Epithelial cell of proximal tubule (primary cell): ENCODE results near the gene RORC. TPM values are rescaled to one million over a fixed set of nuclear protein-coding genes. Genes with fewer than 3 reads are reported as not detected.

Experiments used
- DNase-seq: peaks from one replicate; pipeline ENCODE4 v3.0.0-alpha.2; 2011; ENCODE audit warnings: low read depth
- H3K4me3 ChIP-seq: 2 replicates; pipeline ENCODE4 v1.5.1; 2011; ENCODE audit warnings: low read depth, mild to moderate bottlenecking, low read length
- total RNA-seq: library from RNA; depleted of rRNA; stranded (reverse); fragments of >200 nt; gene quantifications from 2 replicates; pipeline ENCODE4 v1.2.3, GENCODE V29; 2015
- TF ChIP-seq, protein P1 (sequence below): conservative IDR thresholded peaks from 2 replicates; pipeline ENCODE4 v1.5.1; 2012; ENCODE audit warnings: low read depth, mild to moderate bottlenecking, low read length

Gene RORC
- total RNA-seq, 1 donor from 2014 or later, result not detected

DNA sequence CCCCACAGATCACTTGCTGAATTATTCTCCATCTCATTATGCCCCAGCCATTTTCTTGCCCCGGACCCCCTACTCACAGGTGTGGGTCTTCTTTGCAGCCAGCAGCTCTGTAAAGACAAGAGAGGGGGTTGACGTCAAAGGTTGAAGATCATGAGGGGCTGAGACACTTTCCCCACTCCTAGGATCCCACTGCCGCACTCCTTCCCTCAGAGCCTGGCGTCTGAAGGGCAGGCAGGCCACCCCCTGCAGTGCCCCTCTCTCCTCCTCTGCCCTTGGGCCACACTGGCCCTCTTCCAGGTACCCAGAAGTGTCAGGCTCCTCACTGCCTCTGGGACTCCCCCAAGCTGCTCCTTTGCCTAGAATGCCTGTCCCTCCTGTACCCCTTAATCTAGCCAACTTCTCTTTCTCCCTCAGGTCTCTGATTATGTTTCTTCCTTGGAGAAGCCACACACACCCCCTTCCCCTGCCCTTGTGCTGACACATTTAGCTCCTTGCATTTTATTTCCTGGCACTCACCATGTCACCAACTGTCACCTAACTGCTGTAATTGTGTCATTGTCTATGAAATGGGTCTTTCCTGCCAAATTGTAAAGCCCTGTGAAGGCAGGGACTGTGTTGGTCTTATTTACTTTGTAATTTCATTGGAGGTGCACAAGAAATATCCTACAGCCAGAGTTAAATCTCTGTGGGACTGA lies 2.1 kb downstream of the RORC start:
- TF ChIP-seq, protein P1, sequence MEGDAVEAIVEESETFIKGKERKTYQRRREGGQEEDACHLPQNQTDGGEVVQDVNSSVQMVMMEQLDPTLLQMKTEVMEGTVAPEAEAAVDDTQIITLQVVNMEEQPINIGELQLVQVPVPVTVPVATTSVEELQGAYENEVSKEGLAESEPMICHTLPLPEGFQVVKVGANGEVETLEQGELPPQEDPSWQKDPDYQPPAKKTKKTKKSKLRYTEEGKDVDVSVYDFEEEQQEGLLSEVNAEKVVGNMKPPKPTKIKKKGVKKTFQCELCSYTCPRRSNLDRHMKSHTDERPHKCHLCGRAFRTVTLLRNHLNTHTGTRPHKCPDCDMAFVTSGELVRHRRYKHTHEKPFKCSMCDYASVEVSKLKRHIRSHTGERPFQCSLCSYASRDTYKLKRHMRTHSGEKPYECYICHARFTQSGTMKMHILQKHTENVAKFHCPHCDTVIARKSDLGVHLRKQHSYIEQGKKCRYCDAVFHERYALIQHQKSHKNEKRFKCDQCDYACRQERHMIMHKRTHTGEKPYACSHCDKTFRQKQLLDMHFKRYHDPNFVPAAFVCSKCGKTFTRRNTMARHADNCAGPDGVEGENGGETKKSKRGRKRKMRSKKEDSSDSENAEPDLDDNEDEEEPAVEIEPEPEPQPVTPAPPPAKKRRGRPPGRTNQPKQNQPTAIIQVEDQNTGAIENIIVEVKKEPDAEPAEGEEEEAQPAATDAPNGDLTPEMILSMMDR, result no peak
- H3K4me3 ChIP-seq, result no peak overlapping the region
- no peak for DNase-seq

- DNase-seq, result no peak
- no peak overlapping the region for H3K4me3 ChIP-seq
- TF ChIP-seq, protein P1, result no peak
These were observed 2.7 kb downstream of the RORC start for GRCh38 chr1:151828921-151829320.

DNA sequence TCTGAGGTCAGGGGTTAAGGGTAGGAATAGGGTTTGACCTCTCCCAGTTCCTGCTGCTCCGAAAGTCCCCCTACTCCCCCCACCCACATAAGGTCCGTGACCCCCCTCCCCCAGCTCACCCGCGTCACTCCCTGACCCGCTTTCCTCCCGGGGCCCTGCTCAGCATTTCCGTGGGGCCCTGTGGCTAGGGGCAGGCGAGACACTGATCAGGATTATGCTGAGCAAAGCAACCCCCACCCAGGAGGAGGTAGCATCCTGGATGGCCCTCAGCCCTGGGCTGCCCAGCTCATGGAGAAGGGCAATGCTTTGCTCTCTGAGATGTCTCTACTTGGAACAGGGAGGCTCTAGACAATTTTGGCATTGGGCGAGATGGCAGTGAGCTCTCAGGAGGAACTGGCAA lies 3.7 kb downstream of the RORC start:
- no peak overlapping the region for H3K4me3 ChIP-seq
- TF ChIP-seq, protein P1, result no peak
- no peak for DNase-seq

DNA sequence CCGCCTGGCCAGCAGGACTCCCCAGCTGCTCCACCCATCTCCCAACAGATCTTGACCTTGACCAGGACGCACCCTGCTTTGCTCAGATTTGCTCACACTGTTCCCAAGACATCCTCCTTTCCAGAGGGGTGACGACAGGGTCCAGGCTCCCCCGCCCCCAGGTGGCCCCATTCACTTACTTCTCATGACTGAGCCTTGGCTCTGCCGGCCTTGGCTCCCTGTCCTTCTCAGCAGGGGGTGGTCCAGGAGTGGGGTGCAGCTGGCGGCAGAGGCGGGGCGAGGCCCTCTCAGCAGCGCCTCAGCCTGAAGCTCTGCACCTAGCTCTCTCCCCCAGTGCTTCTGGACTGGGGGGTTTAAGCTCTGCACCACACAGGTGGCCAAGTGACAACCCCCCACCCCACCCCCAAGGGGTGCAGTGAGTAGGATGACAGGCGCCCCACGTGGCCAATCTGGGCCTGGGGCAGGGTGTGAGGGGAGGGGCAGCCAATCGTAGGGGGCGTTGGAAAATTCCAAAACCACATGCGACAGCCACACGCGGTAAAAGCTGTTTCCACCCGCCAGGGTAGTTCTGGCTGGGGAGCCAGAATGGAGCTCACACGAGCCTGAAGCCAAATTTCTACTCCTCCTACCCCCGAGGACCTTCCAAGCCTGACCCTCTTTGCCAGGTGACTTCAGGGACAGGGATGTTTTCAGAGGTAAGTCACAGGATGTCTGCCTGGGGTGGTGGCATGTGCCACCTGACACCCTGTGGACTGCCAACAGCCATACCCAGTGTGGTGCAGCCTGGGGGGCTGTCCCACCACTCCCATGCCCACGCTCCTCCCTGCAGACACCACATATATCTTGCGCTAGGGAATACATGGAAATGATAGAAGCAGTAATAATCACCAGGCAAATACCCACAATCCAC lies 5.6 kb downstream of the RORC start:
- no peak overlapping the region for H3K4me3 ChIP-seq
- TF ChIP-seq, protein P1, result no peak
- no peak for DNase-seq

DNA sequence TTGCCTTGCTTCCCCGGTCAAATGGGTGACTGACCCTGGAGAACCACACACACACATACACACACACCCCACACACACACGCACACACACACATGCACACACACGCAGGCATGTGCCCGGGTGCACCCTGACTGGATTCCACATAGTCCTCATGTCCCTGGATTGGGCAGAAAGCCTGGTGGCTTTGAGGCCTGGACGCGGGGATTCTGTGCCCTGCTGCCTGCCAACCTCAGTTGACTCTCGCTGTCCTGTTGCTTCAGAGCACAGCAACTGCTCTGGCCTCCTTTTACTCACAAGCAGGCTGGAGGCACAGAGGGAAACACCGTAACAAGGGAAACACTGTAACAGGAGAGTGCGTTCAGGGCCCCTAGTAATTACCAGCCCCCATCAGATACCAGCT lies 6.4 kb downstream of the RORC start:
- DNase-seq, result no peak
- no peak overlapping the region for H3K4me3 ChIP-seq
- TF ChIP-seq, protein P1, result no peak

DNA sequence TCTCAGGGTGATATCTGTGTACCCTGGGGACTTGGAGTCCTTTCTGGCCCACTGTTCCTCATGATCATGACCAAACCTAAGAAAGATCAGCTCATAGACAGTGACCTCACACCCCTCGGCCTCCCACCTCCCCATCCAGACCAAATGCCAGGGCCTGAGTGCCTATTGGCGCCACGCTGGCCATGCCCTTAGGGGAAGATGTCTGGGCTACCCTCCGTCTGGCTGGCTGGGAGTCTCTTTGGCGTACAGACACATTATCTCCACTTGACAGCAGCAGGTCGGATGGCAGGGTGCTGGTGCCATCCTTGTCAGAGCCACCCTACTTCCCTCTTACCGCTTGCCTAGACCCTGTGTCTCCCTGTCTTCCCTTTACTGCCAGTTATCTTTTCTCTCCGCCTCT lies 8.4 kb downstream of the RORC start:
- TF ChIP-seq, protein P1, result no peak
- no peak overlapping the region for H3K4me3 ChIP-seq
- DNase-seq, result no peak
